ENCODE measurements around the gene DCP2.

DNA sequence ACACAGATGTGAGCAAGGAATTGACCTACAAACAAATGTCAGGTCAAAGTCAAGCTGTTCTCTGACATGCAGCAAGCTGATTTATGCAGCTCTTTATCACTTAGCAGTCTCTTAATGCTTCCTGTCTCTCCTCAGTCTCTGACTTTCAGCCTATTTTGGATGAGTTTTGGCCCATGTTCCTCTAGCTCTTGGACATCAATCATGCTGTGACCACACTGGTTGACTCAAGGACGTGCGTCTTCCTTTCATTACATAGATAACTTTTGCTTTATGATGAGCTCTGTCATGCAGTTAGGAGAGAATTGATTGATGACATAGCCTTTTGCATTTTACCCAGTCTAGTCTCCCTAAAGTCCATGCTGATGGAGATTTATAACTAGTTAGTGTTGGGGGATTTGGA is 45.1 kb upstream of the DCP2 start:
- TF ChIP-seq, protein P1, sequence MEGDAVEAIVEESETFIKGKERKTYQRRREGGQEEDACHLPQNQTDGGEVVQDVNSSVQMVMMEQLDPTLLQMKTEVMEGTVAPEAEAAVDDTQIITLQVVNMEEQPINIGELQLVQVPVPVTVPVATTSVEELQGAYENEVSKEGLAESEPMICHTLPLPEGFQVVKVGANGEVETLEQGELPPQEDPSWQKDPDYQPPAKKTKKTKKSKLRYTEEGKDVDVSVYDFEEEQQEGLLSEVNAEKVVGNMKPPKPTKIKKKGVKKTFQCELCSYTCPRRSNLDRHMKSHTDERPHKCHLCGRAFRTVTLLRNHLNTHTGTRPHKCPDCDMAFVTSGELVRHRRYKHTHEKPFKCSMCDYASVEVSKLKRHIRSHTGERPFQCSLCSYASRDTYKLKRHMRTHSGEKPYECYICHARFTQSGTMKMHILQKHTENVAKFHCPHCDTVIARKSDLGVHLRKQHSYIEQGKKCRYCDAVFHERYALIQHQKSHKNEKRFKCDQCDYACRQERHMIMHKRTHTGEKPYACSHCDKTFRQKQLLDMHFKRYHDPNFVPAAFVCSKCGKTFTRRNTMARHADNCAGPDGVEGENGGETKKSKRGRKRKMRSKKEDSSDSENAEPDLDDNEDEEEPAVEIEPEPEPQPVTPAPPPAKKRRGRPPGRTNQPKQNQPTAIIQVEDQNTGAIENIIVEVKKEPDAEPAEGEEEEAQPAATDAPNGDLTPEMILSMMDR (IDR thresholded peaks at IDR 0.05), result no peak
- no peak for TF ChIP-seq POLR2A (IDR thresholded peaks at IDR 0.05)
